GM21390 (cell line): ENCODE data around the gene USP36.

Experiments
- ATAC-seq: cut with Tn5 transposase; IDR thresholded peaks from one replicate; pipeline ENCODE4 v1.9.1; 2021; ENCODE audit not compliant: unreplicated experiment

The USP36 gene

GRCh38 chr17:78818152-78818846 is 22.3 kb downstream of the USP36 start:
- ATAC-seq, result no peak

- ATAC-seq, result no peak
Measured at GRCh38 chr17:78817123-78817522, 23.5 kb downstream of the USP36 start.

GRCh38 chr17:78815696-78816095 is 24.9 kb downstream of the USP36 start:
- no peak for ATAC-seq

- ATAC-seq, result no peak
Measured at GRCh38 chr17:78812855-78813254, 27.8 kb downstream of the USP36 start.

- no peak for ATAC-seq
Measured at GRCh38 chr17:78808163-78808562, 32.5 kb downstream of the USP36 start.

GRCh38 chr17:78806451-78806850 is 34.2 kb downstream of the USP36 start:
- no peak for ATAC-seq

- ATAC-seq, result no peak
Measured at GRCh38 chr17:78805301-78805700, 35.3 kb downstream of the USP36 start.

- ATAC-seq, result no peak
Measured at GRCh38 chr17:78804777-78805176, 35.8 kb downstream of the USP36 start.

- no peak for ATAC-seq
Measured at GRCh38 chr17:78803186-78803845, 37.3 kb downstream of the USP36 start.

- ATAC-seq, result no peak
Measured at GRCh38 chr17:78802459-78802858, 38.2 kb downstream of the USP36 start.

- no peak for ATAC-seq
Measured at GRCh38 chr17:78802008-78802407, 38.6 kb downstream of the USP36 start.

- ATAC-seq, result no peak
Measured at GRCh38 chr17:78800132-78800931, 40.3 kb downstream of the USP36 start.

GRCh38 chr17:78798695-78799559 is 41.7 kb downstream of the USP36 start:
- no peak for ATAC-seq

- ATAC-seq, result no peak
Measured at GRCh38 chr17:78797691-78798585, 42.7 kb downstream of the USP36 start.

- ATAC-seq, result no peak
Measured at GRCh38 chr17:78797213-78797612, 43.4 kb downstream of the USP36 start.

- ATAC-seq, result no peak
Measured at GRCh38 chr17:78796517-78796900, 44.1 kb downstream of the USP36 start.

GRCh38 chr17:78795861-78796516 is 44.6 kb downstream of the USP36 start:
- ATAC-seq, result no peak

GRCh38 chr17:78794864-78795640 is 45.6 kb downstream of the USP36 start:
- no peak for ATAC-seq

- no peak for ATAC-seq
Measured at GRCh38 chr17:78794399-78794798, 46.2 kb downstream of the USP36 start.
